Vagina (tissue), 2 donors: Measurements from ENCODE around the gene HDAC7.

Experiments
- CTCF ChIP-seq, 3 experiments: fragments of 450-650 bp in 2 of 3; fragments of 200-600 bp in 1 of 3; sonication (generic) in 1 of 3; IDR thresholded peaks; one replicate each; pipeline ENCODE4 v1.5.1; 2017 to 2019; ENCODE audit warnings: antibody characterized with exemption in 3 of 3, mild to moderate bottlenecking in 2 of 3, moderate library complexity in 2 of 3
- POLR2AphosphoS5 ChIP-seq, 2 donors: sonication (generic); formaldehyde crosslinking; IDR thresholded peaks; one replicate each; pipeline ENCODE4 v1.9.0; 2017; ENCODE audit warnings: antibody characterized with exemption in 2 of 2, mild to moderate bottlenecking in 2 of 2, low read depth in 1 of 2; ENCODE audit not compliant: insufficient read depth in 1 of 2

- no peak for TF ChIP-seq CTCF (IDR thresholded peaks at IDR 0.05)
- no peak for TF ChIP-seq POLR2AphosphoS5 (IDR thresholded peaks at IDR 0.05; ENCODE audit: insufficient read depth in 1 of 2, low read depth in 1 of 2)
Measured at GRCh38 chr12:47823422-47824086, 3.9 kb upstream of the HDAC7 start.
